Measurements from ENCODE around the gene IBTK. TPM values are rescaled to one million over a fixed set of nuclear protein-coding genes. Genes with fewer than 3 reads are reported as not detected.

IBTK gene
- total RNA-seq, 1 experiment from 2014 or later: 36.7 TPM

Other genes with a start within 250 kb of the IBTK start
- 31.6 and 46.8 TPM in 2 replicates for gene TPBG, start 116.1 kb upstream of the IBTK start, total RNA-seq (2014; rRNA removed; shearing (Covaris generic))